Stomach smooth muscle (tissue), 2 donors: ENCODE data around the gene EHF.

Experiments used
- H3K27ac ChIP-seq: one replicate; pipeline ENCODE4 v1.7.0; 2013; ENCODE audit warnings: mild to moderate bottlenecking, low read length, inconsistent platforms
- H3K27me3 ChIP-seq, 2 donors: one replicate each; pipeline ENCODE4 v1.7.0; 2013; ENCODE audit warnings: low read length in 2 of 2; ENCODE audit not compliant: insufficient read depth in 2 of 2, control insufficient read depth in 1 of 2
- H3K36me3 ChIP-seq, 2 donors: one replicate each; pipeline ENCODE4 v1.7.0; 2013; ENCODE audit warnings: low read length in 2 of 2; ENCODE audit not compliant: control insufficient read depth in 2 of 2, insufficient read depth in 2 of 2
- H3K4me1 ChIP-seq: one replicate; pipeline ENCODE4 v1.7.0; 2013; ENCODE audit warnings: low read length; ENCODE audit not compliant: control insufficient read depth, insufficient read depth
- H3K4me3 ChIP-seq, 2 donors: one replicate each; pipeline ENCODE4 v1.7.0; 2013; ENCODE audit warnings: low read length in 2 of 2
- H3K9ac ChIP-seq, 2 donors: one replicate each; pipeline ENCODE4 v1.7.0; 2013; ENCODE audit warnings: low read length in 2 of 2, mild to moderate bottlenecking in 1 of 2
- H3K9me3 ChIP-seq, 2 donors: one replicate each; pipeline ENCODE4 v1.7.0; 2013; ENCODE audit warnings: low read length in 2 of 2; ENCODE audit not compliant: control insufficient read depth in 2 of 2
- donor health status: healthy.
- donor health status: Pancreatic carcinoma.

The EHF gene

GRCh38 chr11:34620820-34621792 is at the start of gene EHF:
TSS of gene EHF (plus strand) at chr11:34621093. CDS start at chr11:34642631, 21,538 bp downstream.
- H3K9me3 ChIP-seq: no peaks in the 10 kb centered on the region
- H3K9ac ChIP-seq: no peak within 1 kb of the TSS
- no peaks in the 10 kb centered on the region for H3K4me1 ChIP-seq
- H3K27me3 ChIP-seq: peaks cover 0 to 2% of the 10 kb centered on the region in 2 donors
- H3K27ac ChIP-seq: no peak within 1 kb of the TSS
- H3K4me3 ChIP-seq: no peak within 1 kb of the TSS
- H3K36me3 ChIP-seq: no peaks in the 10 kb centered on the region

GRCh38 chr11:34573537-34573936 is 47.4 kb upstream of the EHF start:
- H3K9ac ChIP-seq: no peak overlapping the region
- no peaks in the 10 kb centered on the region for H3K36me3 ChIP-seq
- H3K9me3 ChIP-seq: no peaks in the 10 kb centered on the region
- no peak overlapping the region for H3K4me3 ChIP-seq
- H3K27me3 ChIP-seq: peaks cover 6 to 11% of the 10 kb centered on the region in 2 donors
- H3K4me1 ChIP-seq: no peaks in the 10 kb centered on the region
- no peak overlapping the region for H3K27ac ChIP-seq

- H3K4me3 ChIP-seq: no peak overlapping the region
- H3K27ac ChIP-seq: no peak overlapping the region
- no peaks in the 10 kb centered on the region for H3K9me3 ChIP-seq
- no peak overlapping the region for H3K9ac ChIP-seq
- no peaks in the 10 kb centered on the region for H3K4me1 ChIP-seq
- no peaks in the 10 kb centered on the region for H3K36me3 ChIP-seq
- H3K27me3 ChIP-seq: peaks cover 6 to 11% of the 10 kb centered on the region in 2 donors
Observed at GRCh38 chr11:34575261-34575660, 45.6 kb upstream of the EHF start.

- no peak overlapping the region for H3K27ac ChIP-seq
- H3K4me1 ChIP-seq: no peaks in the 10 kb centered on the region
- H3K27me3 ChIP-seq: peaks cover 6 to 8% of the 10 kb centered on the region in 2 donors
- H3K4me3 ChIP-seq: no peak overlapping the region
- no peak overlapping the region for H3K9ac ChIP-seq
- H3K9me3 ChIP-seq: no peaks in the 10 kb centered on the region
- H3K36me3 ChIP-seq: no peaks in the 10 kb centered on the region
Observed at GRCh38 chr11:34575671-34576070, 45.2 kb upstream of the EHF start.

- H3K9me3 ChIP-seq: no peaks in the 10 kb centered on the region
- no peak overlapping the region for H3K27ac ChIP-seq
- H3K4me1 ChIP-seq: no peaks in the 10 kb centered on the region
- peaks cover 8 to 10% of the 10 kb centered on the region in 2 donors for H3K27me3 ChIP-seq
- no peaks in the 10 kb centered on the region for H3K36me3 ChIP-seq
- no peak overlapping the region for H3K9ac ChIP-seq
- no peak overlapping the region for H3K4me3 ChIP-seq
Observed at GRCh38 chr11:34576331-34576730, 44.6 kb upstream of the EHF start.

GRCh38 chr11:34583818-34584217 is 37.1 kb upstream of the EHF start:
- H3K27ac ChIP-seq: no peak overlapping the region
- H3K4me1 ChIP-seq: no peaks in the 10 kb centered on the region
- no peaks in the 10 kb centered on the region for H3K9me3 ChIP-seq
- H3K4me3 ChIP-seq: no peak overlapping the region
- no peak overlapping the region for H3K9ac ChIP-seq
- H3K36me3 ChIP-seq: no peaks in the 10 kb centered on the region
- H3K27me3 ChIP-seq: peaks cover 0 to 4% of the 10 kb centered on the region in 2 donors

GRCh38 chr11:34585304-34585734 is 35.6 kb upstream of the EHF start:
- H3K9ac ChIP-seq: no peak overlapping the region
- peaks cover 0 to 4% of the 10 kb centered on the region in 2 donors for H3K27me3 ChIP-seq
- no peaks in the 10 kb centered on the region for H3K4me1 ChIP-seq
- H3K4me3 ChIP-seq: no peak overlapping the region
- H3K27ac ChIP-seq: no peak overlapping the region
- no peaks in the 10 kb centered on the region for H3K9me3 ChIP-seq
- H3K36me3 ChIP-seq: no peaks in the 10 kb centered on the region

GRCh38 chr11:34585735-34586487 is 35.0 kb upstream of the EHF start:
- peaks cover 0 to 3% of the 10 kb centered on the region in 2 donors for H3K27me3 ChIP-seq
- H3K27ac ChIP-seq: no peak overlapping the region
- H3K9ac ChIP-seq: no peak overlapping the region
- no peaks in the 10 kb centered on the region for H3K4me1 ChIP-seq
- peak overlapping the region in 1 of 2 donors; percentile 4 for H3K4me3 ChIP-seq
- H3K36me3 ChIP-seq: no peaks in the 10 kb centered on the region
- H3K9me3 ChIP-seq: no peaks in the 10 kb centered on the region

- Histone ChIP-seq H3K4me3 (peak overlapping the region in 1 of 2 donors; percentile 4), H3K27me3 (no peaks in the 10 kb centered on the region), H3K9ac (no peak overlapping the region), H3K4me1 (no peaks in the 10 kb centered on the region), H3K9me3 (no peaks in the 10 kb centered on the region), H3K36me3 (no peaks in the 10 kb centered on the region), H3K27ac (no peak overlapping the region)
Observed at GRCh38 chr11:34586488-34587281, 34.2 kb upstream of the EHF start.

GRCh38 chr11:34587282-34587677 is 33.6 kb upstream of the EHF start:
- H3K36me3 ChIP-seq: no peaks in the 10 kb centered on the region
- no peaks in the 10 kb centered on the region for H3K4me1 ChIP-seq
- no peak overlapping the region for H3K27ac ChIP-seq
- H3K9ac ChIP-seq: no peak overlapping the region
- no peak overlapping the region for H3K4me3 ChIP-seq
- H3K9me3 ChIP-seq: no peaks in the 10 kb centered on the region
- H3K27me3 ChIP-seq: no peaks in the 10 kb centered on the region
